CD4-positive, alpha-beta T cell treated with Interleukin-1 beta for 1 hour (primary cell): ENCODE measurements around the gene ZNF662.

Experiments used
- DNase-seq, 2 donors: peaks; one replicate each; pipeline ENCODE4 v3.0.0-alpha.2; 2020 to 2022

Gene ZNF662

DNA sequence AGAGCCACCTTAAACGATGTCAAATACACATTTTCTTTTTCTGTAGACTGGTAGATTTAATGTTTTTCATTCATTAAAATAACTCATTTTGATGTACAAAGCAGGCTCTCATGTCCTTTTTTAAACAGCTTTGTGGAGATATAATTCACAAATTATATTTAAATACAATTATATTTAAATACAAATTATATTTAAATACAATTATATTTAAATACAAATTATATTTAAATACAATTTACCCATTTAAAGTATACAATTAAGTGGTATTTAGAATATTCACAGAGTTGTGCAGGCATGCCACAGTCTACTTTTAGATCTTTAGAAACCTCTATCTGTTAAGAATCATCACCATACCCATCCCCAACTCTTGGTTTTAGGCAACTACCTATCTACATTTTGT, 36.8 kb downstream of the ZNF662 start:
- no peak for DNase-seq

GRCh38 chr3:42946050-42946449, 40.1 kb downstream of the ZNF662 start:
- no peak for DNase-seq

- DNase-seq, result no peak
Observed at GRCh38 chr3:42957573-42957972, 51.6 kb downstream of the ZNF662 start.

DNA sequence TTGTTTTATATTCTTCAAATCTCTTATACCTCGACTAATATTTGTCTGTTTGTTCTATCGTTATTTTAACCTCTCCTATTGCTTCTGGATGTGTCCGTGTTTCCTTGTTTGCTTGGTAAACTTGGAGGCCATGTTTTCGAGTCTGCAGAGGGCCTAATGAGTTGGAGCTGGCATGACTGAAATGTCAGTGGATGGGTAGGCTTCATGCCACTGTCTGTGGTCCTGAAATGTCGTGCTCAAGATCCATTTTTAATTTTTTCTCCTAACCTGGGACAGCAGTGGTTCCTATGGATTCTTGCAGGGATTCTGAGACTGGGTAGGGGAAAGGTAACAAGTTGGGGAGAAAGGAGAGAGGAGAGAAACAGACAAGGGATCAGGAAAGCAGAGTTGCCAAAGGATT, 54.3 kb downstream of the ZNF662 start:
- no peak for DNase-seq

- DNase-seq, result no peak
Observed at GRCh38 chr3:42960786-42961185, 54.8 kb downstream of the ZNF662 start.

DNA sequence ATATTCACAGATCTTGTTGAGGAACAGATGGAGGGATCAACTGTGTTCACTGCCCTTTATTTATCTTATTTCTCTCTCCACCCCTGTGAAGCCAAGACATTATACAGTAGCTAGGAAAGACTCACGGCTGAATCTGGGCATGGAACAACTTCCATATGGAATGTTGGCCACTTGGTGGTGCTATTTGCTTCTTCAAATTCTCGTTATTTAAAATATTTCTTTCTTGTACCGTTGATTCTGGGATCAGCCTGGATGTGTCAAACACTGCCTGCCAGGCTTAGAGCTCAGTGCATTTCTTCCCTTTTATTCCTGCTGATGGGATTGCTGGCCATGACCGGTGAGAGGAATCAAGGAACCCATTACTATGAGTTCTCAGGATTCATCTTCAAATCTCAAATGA, 55.7 kb downstream of the ZNF662 start:
- DNase-seq, result peak in 1 of 2 donors; percentile 45

- DNase-seq, result no peak
Observed at GRCh38 chr3:42963269-42963668, 57.3 kb downstream of the ZNF662 start.

- DNase-seq, result no peak
Observed at GRCh38 chr3:42964266-42964665, 58.3 kb downstream of the ZNF662 start.
